Muscle layer of duodenum (tissue), 2 donors: ENCODE results near the gene ZNF624.
A peak's percentile ranks its signal among the peaks of the same experiment; 100 is the strongest.

Source experiments
- H3K27ac ChIP-seq: one replicate; pipeline ENCODE4 v1.7.0; 2013; ENCODE audit warnings: mild to moderate bottlenecking, low read length
- H3K27me3 ChIP-seq: one replicate; pipeline ENCODE4 v1.7.0; 2013; ENCODE audit warnings: low read depth, mild to moderate bottlenecking, control low read depth, low read length
- H3K36me3 ChIP-seq, 2 donors: one replicate each; pipeline ENCODE4 v1.7.0; 2013; ENCODE audit warnings: low read length in 2 of 2, control low read depth in 1 of 2, mild to moderate bottlenecking in 1 of 2; ENCODE audit not compliant: insufficient read depth in 2 of 2, control insufficient read depth in 1 of 2
- H3K4me1 ChIP-seq, 2 donors: one replicate each; pipeline ENCODE4 v1.7.0; 2013; ENCODE audit warnings: low read length in 2 of 2, mild to moderate bottlenecking in 2 of 2, control low read depth in 1 of 2, moderate library complexity in 1 of 2; ENCODE audit not compliant: insufficient read depth in 2 of 2, control insufficient read depth in 1 of 2
- H3K4me3 ChIP-seq, 2 donors: one replicate each; pipeline ENCODE4 v1.7.0; 2013; ENCODE audit warnings: low read length in 2 of 2, low read depth in 1 of 2, mild to moderate bottlenecking in 1 of 2
- H3K9me3 ChIP-seq, 2 donors: one replicate each; pipeline ENCODE4 v1.7.0; 2013; ENCODE audit warnings: low read length in 2 of 2, control low read depth in 1 of 2, mild to moderate bottlenecking in 1 of 2; ENCODE audit not compliant: control insufficient read depth in 1 of 2
- donor health status: healthy.

ZNF624 gene

DNA sequence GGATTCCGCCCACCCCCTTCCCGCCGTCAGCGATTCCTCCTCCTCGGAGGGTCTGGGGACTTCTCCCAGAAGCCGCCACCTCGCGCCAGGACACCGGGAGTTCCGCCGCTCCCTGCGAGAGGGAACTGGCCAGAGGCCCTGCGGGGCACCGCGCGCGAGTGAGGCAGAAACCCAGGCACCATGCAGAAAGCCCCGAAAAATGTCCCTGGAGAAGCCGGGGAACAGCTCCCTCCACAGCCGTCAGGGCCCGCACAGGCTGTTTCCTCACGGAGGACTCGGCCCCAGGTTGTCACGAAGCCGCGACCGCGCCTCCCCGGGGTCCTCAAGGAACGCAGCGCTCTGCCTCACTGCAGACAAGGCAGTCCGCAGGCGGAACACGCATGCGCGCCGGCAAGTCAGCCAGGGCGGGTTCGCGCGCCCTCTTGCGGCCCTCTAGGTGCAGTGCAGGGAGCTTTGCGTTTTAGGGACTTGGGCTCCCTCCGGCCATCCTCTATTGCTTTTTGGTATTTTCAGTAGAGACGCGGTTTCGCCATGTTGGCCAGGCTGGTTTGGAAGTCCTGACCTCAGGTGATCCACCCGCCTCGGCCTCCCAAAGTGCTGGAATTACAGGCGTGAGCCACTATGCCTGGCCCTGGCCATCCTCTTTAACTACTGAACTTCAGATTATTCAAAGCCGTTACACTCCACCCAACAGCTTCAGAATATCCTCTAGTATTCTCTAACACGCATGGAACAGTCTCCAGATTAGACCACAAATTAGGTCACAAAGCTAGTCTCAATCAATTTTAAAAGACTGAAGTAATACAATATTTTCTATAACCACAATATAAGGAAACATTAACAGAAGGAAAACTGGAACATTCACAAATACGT is 64.3 kb downstream of the ZNF624 start:
- Histone ChIP-seq H3K4me3 (peak overlapping the region; percentile 61 to 78), H3K9me3 (no peaks in the 10 kb centered on the region), H3K27me3 (no peaks in the 10 kb centered on the region), H3K36me3 (no peaks in the 10 kb centered on the region), H3K27ac (no peak overlapping the region), H3K4me1 (peaks cover 0 to 3% of the 10 kb centered on the region in 2 donors)

DNA sequence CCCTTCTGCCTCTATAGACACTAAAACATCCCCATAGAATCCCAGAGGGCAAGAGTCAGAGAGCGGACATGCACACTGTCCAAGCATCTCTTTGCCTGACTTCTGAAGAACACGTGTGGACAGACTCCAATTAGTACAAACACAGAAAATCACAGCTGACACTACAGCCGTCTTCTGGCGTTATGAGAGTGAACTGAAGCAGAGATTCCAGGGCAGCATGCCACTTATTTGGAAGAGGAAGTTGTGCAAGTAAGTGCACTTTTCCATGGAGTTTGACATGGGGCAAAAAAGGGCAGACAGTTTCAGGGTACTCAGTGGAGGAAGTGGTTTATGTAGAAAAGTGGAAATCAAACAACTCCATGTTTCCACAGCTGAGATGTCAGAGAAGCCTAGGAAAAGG is 67.9 kb downstream of the ZNF624 start:
- H3K9me3 ChIP-seq = no peaks in the 10 kb centered on the region
- no peak overlapping the region for H3K27ac ChIP-seq
- peaks cover 5 to 10% of the 10 kb centered on the region in 2 donors for H3K4me1 ChIP-seq
- no peaks in the 10 kb centered on the region for H3K27me3 ChIP-seq
- no peaks in the 10 kb centered on the region for H3K36me3 ChIP-seq
- no peak overlapping the region for H3K4me3 ChIP-seq

DNA sequence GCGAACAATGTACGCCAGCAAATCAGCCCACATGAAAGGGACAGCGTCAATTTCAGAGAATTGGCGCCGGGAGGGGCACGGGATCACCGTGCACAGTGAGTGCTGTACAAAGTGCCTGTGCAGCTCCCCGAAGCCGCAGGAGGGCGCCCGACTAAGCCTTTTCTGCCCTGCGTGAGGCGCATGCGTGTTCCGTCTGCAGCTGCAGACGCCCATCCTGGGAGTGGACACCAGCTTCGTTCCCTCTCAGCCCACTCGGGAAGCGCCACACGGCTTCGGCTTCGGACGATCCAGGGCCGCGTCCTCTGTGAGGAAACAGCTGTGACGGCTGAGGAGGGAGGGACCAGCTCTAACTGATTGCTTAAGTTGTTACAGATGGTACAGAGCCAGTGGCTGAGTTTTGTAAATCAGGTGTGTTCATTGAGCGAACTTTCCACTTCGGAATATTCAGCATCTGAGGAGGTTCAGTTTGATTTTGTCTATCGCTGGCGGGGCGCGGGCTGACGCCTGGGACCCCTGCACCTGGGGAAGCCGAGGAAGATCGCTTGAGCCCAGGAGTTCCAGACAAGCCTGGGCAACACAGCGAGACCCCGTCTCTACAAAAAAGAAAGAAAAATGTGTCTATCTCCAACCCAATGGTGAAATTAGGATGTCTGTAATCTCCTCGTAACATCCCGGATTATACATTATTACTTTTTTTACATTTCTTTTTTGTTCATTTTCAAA is 69.2 kb downstream of the ZNF624 start:
- Histone ChIP-seq H3K36me3 (no peaks in the 10 kb centered on the region), H3K27me3 (no peaks in the 10 kb centered on the region), H3K9me3 (no peaks in the 10 kb centered on the region), H3K4me1 (peaks cover 5 to 8% of the 10 kb centered on the region in 2 donors), H3K4me3 (peak overlapping the region; percentile 59 to 69), H3K27ac (no peak overlapping the region)

DNA sequence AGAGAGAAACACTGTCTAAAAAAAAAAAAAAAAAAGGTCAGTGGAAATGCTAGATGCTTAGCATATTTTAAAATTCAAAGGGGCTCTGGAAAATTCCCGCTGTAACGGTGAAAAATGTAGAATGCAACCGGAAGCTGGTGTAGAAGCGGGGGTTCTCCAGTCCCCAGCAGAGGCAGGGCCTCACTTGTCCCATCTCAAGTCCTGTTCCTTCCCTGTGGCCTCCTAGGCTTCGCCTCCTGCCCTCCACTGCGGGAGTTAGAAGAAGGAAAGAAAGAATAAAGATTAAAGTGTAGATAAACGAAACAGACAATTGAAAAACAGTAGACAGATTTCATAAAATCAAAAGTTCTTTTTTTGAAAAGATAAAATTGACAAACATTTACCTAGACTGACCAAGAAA is 69.9 kb downstream of the ZNF624 start:
- no peaks in the 10 kb centered on the region for H3K9me3 ChIP-seq
- no peak overlapping the region for H3K27ac ChIP-seq
- H3K27me3 ChIP-seq = no peaks in the 10 kb centered on the region
- H3K4me3 ChIP-seq = peak overlapping the region; percentile 59 to 69
- H3K36me3 ChIP-seq = no peaks in the 10 kb centered on the region
- peaks cover 5 to 7% of the 10 kb centered on the region in 2 donors for H3K4me1 ChIP-seq

DNA sequence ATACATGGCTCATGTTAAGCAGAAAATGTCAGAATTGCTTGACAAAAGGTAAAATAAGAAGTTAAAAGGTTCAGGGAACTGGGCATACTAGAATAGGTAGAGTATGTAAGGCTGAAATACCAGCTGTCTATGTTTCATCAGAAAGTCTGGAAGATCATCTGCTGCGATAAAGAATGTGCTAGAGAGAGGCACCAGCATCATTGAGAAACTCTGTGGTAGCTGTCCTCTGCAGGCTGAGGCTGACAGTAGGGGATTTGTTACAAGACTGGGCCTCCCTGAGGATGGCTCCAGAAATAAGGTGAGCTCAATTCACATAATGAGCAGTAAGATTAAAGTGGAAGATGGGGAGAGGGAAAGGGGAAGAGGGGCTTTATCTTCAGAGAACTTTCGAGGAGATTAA is 80.2 kb downstream of the ZNF624 start:
- H3K4me1 ChIP-seq = peaks cover 0 to 1% of the 10 kb centered on the region in 2 donors
- H3K36me3 ChIP-seq = no peaks in the 10 kb centered on the region
- H3K4me3 ChIP-seq = no peak overlapping the region
- no peaks in the 10 kb centered on the region for H3K9me3 ChIP-seq
- H3K27ac ChIP-seq = no peak overlapping the region
- H3K27me3 ChIP-seq = no peaks in the 10 kb centered on the region
